ENCODE measurements around the gene FOXN3.

- TF ChIP-seq MAFK (IDR thresholded peaks at IDR 0.05; ENCODE audit: partially characterized antibody), result no peak
- TF ChIP-seq NR3C1 (IDR thresholded peaks at IDR 0.05), result no peak
- no peak for TF ChIP-seq CTCF (IDR thresholded peaks at IDR 0.05)
- TF ChIP-seq ZSCAN20 (CRISPR knock-in tag; IDR thresholded peaks at IDR 0.05), result no peak
- TF ChIP-seq MYC (IDR thresholded peaks at IDR 0.05; ENCODE audit: borderline replicate concordance, low read length), result no peak
- TF ChIP-seq USF2 (IDR thresholded peaks at IDR 0.05), result no peak
- TF ChIP-seq HES2 (IDR thresholded peaks at IDR 0.05), result no peak
- TF ChIP-seq, protein P1, sequence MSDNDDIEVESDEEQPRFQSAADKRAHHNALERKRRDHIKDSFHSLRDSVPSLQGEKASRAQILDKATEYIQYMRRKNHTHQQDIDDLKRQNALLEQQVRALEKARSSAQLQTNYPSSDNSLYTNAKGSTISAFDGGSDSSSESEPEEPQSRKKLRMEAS (IDR thresholded peaks at IDR 0.05), result no peak
- no peak for TF ChIP-seq POLR2A (IDR thresholded peaks at IDR 0.05; ENCODE audit: low read length)
- no peak for TF ChIP-seq RFX5 (IDR thresholded peaks at IDR 0.05)
These were observed 245.9 kb downstream of the FOXN3 start for GRCh38 chr14:89171168-89171567.
